T-cell (primary cell): ENCODE measurements around the gene LSP1. TPM values are rescaled to one million over a fixed set of nuclear protein-coding genes. Genes with fewer than 3 reads are reported as not detected.

Source experiments
- ATAC-seq, 4 experiments: fragments of 200-7000 bp in 3 of 4; fragments of 150-1000 bp in 1 of 4; cut with Tn5 transposase; replicated peaks in 1 of 4; 1 replicate in 3 of 4; 2 replicates in 1 of 4; pipeline ENCODE4 v1.10.0; 2021; ENCODE audit warnings: moderate library complexity in 3 of 4, mild to moderate bottlenecking in 2 of 4, moderate number of reproducible peaks in 1 of 4
- CTCF ChIA-PET, 2 donors: fragments of 300-600 bp; sonication (Branson Sonifier 250); formaldehyde crosslinking; loops; one replicate each; lab custom pipeline; 2022; ENCODE audit warnings: antibody characterized with exemption in 2 of 2; lab: Charles Lee
- POLR2A ChIA-PET, 2 donors: fragments of 300-600 bp; sonication (Branson Sonifier 250); formaldehyde crosslinking; loops; one replicate each; lab custom pipeline; 2022; ENCODE audit warnings: antibody characterized with exemption in 2 of 2; lab: Charles Lee
- DNase-seq, 35 experiments: peaks; one replicate each; pipeline versions ENCODE4 v3.0.0 to v3.0.0-alpha.2; 2013 to 2023
- H3K27ac ChIP-seq: one replicate; pipeline ENCODE4 v1.5.1; 2013; ENCODE audit warnings: low read length
- H3K27me3 ChIP-seq, 2 experiments: replicated peaks in 1 of 2; 1 replicate in 1 of 2; 2 replicates in 1 of 2; pipeline versions ENCODE4 v1.6.1 to v1.7.0; 2013; ENCODE audit warnings: low read length in 1 of 2, mixed read lengths in 1 of 2; ENCODE audit not compliant: control insufficient read depth in 2 of 2, insufficient read depth in 2 of 2; ENCODE audit errors: extremely low read depth in 1 of 2
- H3K36me3 ChIP-seq, 2 donors: 1 replicate in 1 of 2; 2 replicates in 1 of 2; pipeline versions ENCODE4 v1.6.1 to v1.7.0; 2013; ENCODE audit warnings: low read length in 1 of 2; ENCODE audit not compliant: control insufficient read depth in 2 of 2, insufficient read depth in 1 of 2; ENCODE audit errors: extremely low read depth in 1 of 2
- H3K4me1 ChIP-seq, 2 experiments: 1 replicate in 1 of 2; 2 replicates in 1 of 2; pipeline versions ENCODE4 v1.6.1 to v1.7.0; 2013; ENCODE audit warnings: low read length in 2 of 2, mixed read lengths in 1 of 2; ENCODE audit not compliant: insufficient read depth in 2 of 2, control insufficient read depth in 1 of 2; ENCODE audit errors: extremely low read depth in 1 of 2
- H3K4me3 ChIP-seq, 2 donors: 1 replicate in 1 of 2; 2 replicates in 1 of 2; pipeline versions ENCODE4 v1.5.1 to v1.7.0; 2013; ENCODE audit warnings: mild to moderate bottlenecking in 2 of 2, low read length in 1 of 2, moderate library complexity in 1 of 2; ENCODE audit not compliant: control insufficient read depth in 1 of 2; ENCODE audit errors: extremely low read depth in 1 of 2
- H3K9me3 ChIP-seq: 2 replicates; pipeline ENCODE4 v1.7.0; 2013
- H3K27ac Mint-ChIP-seq, 2 donors: one replicate each; pipeline ENCODE4 v1.8.0; 2020 to 2021; ENCODE audit warnings: mild to moderate bottlenecking in 2 of 2, mixed read lengths in 2 of 2
- H3K27me3 Mint-ChIP-seq, 2 donors: one replicate each; pipeline ENCODE4 v1.8.0; 2021 to 2022; ENCODE audit warnings: mixed read lengths in 2 of 2
- H3K36me3 Mint-ChIP-seq: one replicate; pipeline ENCODE4 v1.8.0; 2021; ENCODE audit warnings: mixed read lengths
- H3K4me1 Mint-ChIP-seq, 3 donors: one replicate each; pipeline ENCODE4 v1.8.0; 2020 to 2022; ENCODE audit warnings: mixed read lengths in 3 of 3, mild to moderate bottlenecking in 1 of 3
- H3K4me3 Mint-ChIP-seq, 3 donors: one replicate each; pipeline ENCODE4 v1.8.0; 2020 to 2022; ENCODE audit warnings: mild to moderate bottlenecking in 3 of 3, mixed read lengths in 3 of 3, moderate library complexity in 3 of 3
- H3K9me3 Mint-ChIP-seq, 3 donors: one replicate each; pipeline ENCODE4 v1.8.0; 2020 to 2022; ENCODE audit warnings: mixed read lengths in 3 of 3
- WGBS: methylation state at CpG from one replicate; pipeline ENCODE4 v1.1.5; 2013; ENCODE audit warnings: missing lambda C conversion rate; ENCODE audit not compliant: insufficient coverage; 5-methylcytosine and 5-hydroxymethylcytosine counted together
- total RNA-seq, 35 experiments: library from RNA in 6 of 35; stranded (reverse) in 6 of 35; fragments of 120-200 nt in 1 of 35; gene quantifications; one replicate each; pipeline versions ENCODE4 v1.2.1 to v1.2.4 and lab custom pipeline; 2013 to 2026

The LSP1 gene
- total RNA-seq, 5 donors from 2014 or later (not counting 1 experiment from before 2014, with no cell fraction given) = 286 to 514 (median 375) TPM

- ATAC-seq (no peak), DNase-seq (no peak)
- Mint-ChIP-seq H3K27ac (no peak overlapping the region), H3K36me3 (peaks cover 6% of the 10 kb centered on the region), H3K9me3 (no peaks in the 10 kb centered on the region), H3K27me3 (no peaks in the 10 kb centered on the region), H3K4me3 (no peak overlapping the region), H3K4me1 (peaks cover 27 to 46% (median 40%) of the 10 kb centered on the region in 3 donors)
- WGBS = 91% methylated on average over 7 of the region's 11 CpGs
- Histone ChIP-seq H3K36me3 (peaks cover 8 to 23% of the 10 kb centered on the region in 2 donors), H3K4me3 (no peak overlapping the region), H3K4me1 (peaks cover 40 to 75% of the 10 kb centered on the region in 2 experiments), H3K9me3 (no peaks in the 10 kb centered on the region), H3K27me3 (no peaks in the 10 kb centered on the region), H3K27ac (no peak overlapping the region)
- ChIA-PET POLR2A (interaction anchor here in 1 of 2 donors (0.6 kb wide), 1 partner anchor 12 kb away, joined by 3 read pairs; no protein-coding TSS in a partner anchor), CTCF (no interaction called here)
Observed at GRCh38 chr11:1857064-1857463, 4.2 kb downstream of the LSP1 start.

- Mint-ChIP-seq H3K27ac (no peak overlapping the region), H3K4me3 (peak overlapping the region in 1 of 3 donors; percentile 34), H3K27me3 (no peaks in the 10 kb centered on the region), H3K36me3 (peaks cover 5% of the 10 kb centered on the region), H3K4me1 (peaks cover 16 to 35% (median 30%) of the 10 kb centered on the region in 3 donors), H3K9me3 (no peaks in the 10 kb centered on the region)
- ATAC-seq (no peak), DNase-seq (no peak)
- Histone ChIP-seq H3K4me1 (peaks cover 37 to 77% of the 10 kb centered on the region in 2 experiments), H3K36me3 (peaks cover 11 to 33% of the 10 kb centered on the region in 2 donors), H3K4me3 (no peak overlapping the region), H3K27ac (no peak overlapping the region), H3K9me3 (no peaks in the 10 kb centered on the region), H3K27me3 (no peaks in the 10 kb centered on the region)
- ChIA-PET CTCF (no interaction called here), POLR2A (no interaction called here)
- WGBS = 92% methylated on average over 9 of the region's 9 CpGs
Observed at GRCh38 chr11:1858154-1858553, 5.3 kb downstream of the LSP1 start.

- Mint-ChIP-seq H3K4me1 (peaks cover 13 to 35% (median 30%) of the 10 kb centered on the region in 3 donors), H3K9me3 (no peaks in the 10 kb centered on the region), H3K27ac (peak overlapping the region in 1 of 2 donors; percentile 40), H3K36me3 (peaks cover 6% of the 10 kb centered on the region), H3K4me3 (peak overlapping the region in 1 of 3 donors; percentile 34), H3K27me3 (no peaks in the 10 kb centered on the region)
- peaks cover 37 to 80% of the 10 kb centered on the region in 2 experiments for H3K4me1 ChIP-seq
- H3K9me3 ChIP-seq = no peaks in the 10 kb centered on the region
- H3K27me3 ChIP-seq = no peaks in the 10 kb centered on the region
- WGBS = no CpG with 5 or more reads among the region's 7 CpGs
- H3K27ac ChIP-seq = no peak overlapping the region
- peaks cover 13 to 34% of the 10 kb centered on the region in 2 donors for H3K36me3 ChIP-seq
- no peak overlapping the region for H3K4me3 ChIP-seq
- ChIA-PET CTCF (interaction anchor here in 1 of 2 donors (0.6 kb wide), 1 partner anchor 221 kb away, joined by 3 read pairs; no protein-coding TSS in a partner anchor), POLR2A (no interaction called here)
- DNase-seq (no peak), ATAC-seq (no peak)
Observed at GRCh38 chr11:1858576-1858975, 5.7 kb downstream of the LSP1 start.

GRCh38 chr11:1859004-1859403 is 6.1 kb downstream of the LSP1 start:
- ChIA-PET CTCF (interaction anchor here in 1 of 2 donors (0.6 kb wide), 1 partner anchor 221 kb away, joined by 3 read pairs; no protein-coding TSS in a partner anchor), POLR2A (no interaction called here)
- Mint-ChIP-seq H3K9me3 (no peaks in the 10 kb centered on the region), H3K4me3 (peak overlapping the region in 1 of 3 donors; percentile 34), H3K27ac (peak overlapping the region in 1 of 2 donors; percentile 40), H3K4me1 (peaks cover 16 to 33% (median 32%) of the 10 kb centered on the region in 3 donors), H3K27me3 (no peaks in the 10 kb centered on the region), H3K36me3 (peaks cover 3% of the 10 kb centered on the region)
- DNase-seq (no peak), ATAC-seq (no peak)
- Histone ChIP-seq H3K9me3 (no peaks in the 10 kb centered on the region), H3K27ac (no peak overlapping the region), H3K4me3 (no peak overlapping the region), H3K36me3 (peaks cover 13 to 34% of the 10 kb centered on the region in 2 donors), H3K27me3 (no peaks in the 10 kb centered on the region), H3K4me1 (peaks cover 37 to 80% of the 10 kb centered on the region in 2 experiments)
- WGBS = 69% methylated on average over 3 of the region's 4 CpGs

GRCh38 chr11:1860108-1860507 is 7.2 kb downstream of the LSP1 start:
- Mint-ChIP-seq H3K9me3 (no peaks in the 10 kb centered on the region), H3K36me3 (peaks cover 2% of the 10 kb centered on the region), H3K4me1 (peaks cover 20 to 39% (median 39%) of the 10 kb centered on the region in 3 donors), H3K4me3 (no peak overlapping the region), H3K27me3 (no peaks in the 10 kb centered on the region), H3K27ac (no peak overlapping the region)
- ChIA-PET CTCF (interaction anchor here in 1 of 2 donors (0.6 kb wide), 1 partner anchor 517 kb away, joined by 5 read pairs; the partner anchor contains the start of gene CD81), POLR2A (no interaction called here)
- WGBS = 100% methylated on average over 1 of the region's 1 CpG
- Histone ChIP-seq H3K9me3 (no peaks in the 10 kb centered on the region), H3K27ac (no peak overlapping the region), H3K36me3 (peaks cover 11 to 34% of the 10 kb centered on the region in 2 donors), H3K27me3 (no peaks in the 10 kb centered on the region), H3K4me3 (no peak overlapping the region), H3K4me1 (peaks cover 31 to 80% of the 10 kb centered on the region in 2 experiments)
- DNase-seq (no peak), ATAC-seq (no peak)

- Mint-ChIP-seq H3K27ac (no peak overlapping the region), H3K4me3 (no peak overlapping the region), H3K4me1 (peaks cover 11 to 46% (median 44%) of the 10 kb centered on the region in 3 donors), H3K9me3 (no peaks in the 10 kb centered on the region), H3K27me3 (no peaks in the 10 kb centered on the region), H3K36me3 (peaks cover 2% of the 10 kb centered on the region)
- WGBS = 94% methylated on average over 3 of the region's 4 CpGs
- Histone ChIP-seq H3K4me3 (no peak overlapping the region), H3K27me3 (no peaks in the 10 kb centered on the region), H3K27ac (no peak overlapping the region), H3K4me1 (peaks cover 18 to 80% of the 10 kb centered on the region in 2 experiments), H3K36me3 (peaks cover 21 to 30% of the 10 kb centered on the region in 2 donors), H3K9me3 (no peaks in the 10 kb centered on the region)
- POLR2A ChIA-PET = no interaction called here
- CTCF ChIA-PET = no interaction called here
- ATAC-seq = no peak
- DNase-seq = no peak
Observed at GRCh38 chr11:1861435-1862411, 8.8 kb downstream of the LSP1 start.
